ENCODE measurements around the gene MARS2. TPM values are rescaled to one million over a fixed set of nuclear protein-coding genes. Genes with fewer than 3 reads are reported as not detected.
A peak's percentile ranks its signal among the peaks of the same experiment; 100 is the strongest.
"Not testable (repeated sequence)": the region's sequence is repeated elsewhere in the genome, so short reads cannot be mapped to it uniquely, and the experiment has no call there.

The MARS2 gene
- total and polyA plus RNA-seq, 10 donors = 4.7 to 12.7 (median 9.8) TPM

- WGBS, 5 donors = 73 to 87% (median 80%) methylated on average over 3 of the region's 3 CpGs
- intact Hi-C loops (cut with DNase I; ENCODE audit: low total_unique reads) = no loop called here
- TF ChIP-seq CTCF (IDR thresholded peaks at IDR 0.05 in 8 of 11, conservative IDR thresholded peaks at IDR 0.05 in 3 of 11) = no peak
- no peak for TF ChIP-seq POLR2AphosphoS5 (IDR thresholded peaks at IDR 0.05)
- TF ChIP-seq POLR2A (IDR thresholded peaks at IDR 0.05) = no peak
- no peaks in the 10 kb centered on the region for H3K9me3 ChIP-seq
- no peak for DNase-seq
- H3K4me1 ChIP-seq = no peaks in the 10 kb centered on the region
- H3K27ac ChIP-seq = peak within 1 kb of the TSS in 7 of 8 donors; percentile 16 to 56 (median 41)
- peaks cover 0 to 15% (median 0%) of the 10 kb centered on the region in 7 donors for H3K27me3 ChIP-seq (replicated peaks in 1 of 7)
- peak within 1 kb of the TSS in 4 of 8 donors; percentile 1 to 48 (median 21) for H3K4me3 ChIP-seq
- H3K36me3 ChIP-seq = no peaks in the 10 kb centered on the region
Observed at GRCh38 chr2:197675246-197675645, 29.9 kb upstream of the MARS2 start, which contains the start of gene RFTN2. TSS of gene RFTN2 (minus strand) at chr2:197675587. CDS start at chr2:197675458, 129 bp downstream.

GRCh38 chr2:197675711-197676188 is 29.4 kb upstream of the MARS2 start:
- Histone ChIP-seq H3K9me3 (no peaks in the 10 kb centered on the region), H3K4me1 (no peaks in the 10 kb centered on the region), H3K27ac (peak overlapping the region in 7 of 8 donors; percentile 16 to 56 (median 41)), H3K27me3 (replicated peaks in 1 of 7) (peaks cover 0 to 15% (median 0%) of the 10 kb centered on the region in 7 donors), H3K36me3 (no peaks in the 10 kb centered on the region), H3K4me3 (peak overlapping the region in 4 of 8 donors; percentile 1 to 48 (median 20))
- no peak for DNase-seq
- TF ChIP-seq POLR2AphosphoS5 (IDR thresholded peaks at IDR 0.05) (no peak), CTCF (IDR thresholded peaks at IDR 0.05 in 8 of 11, conservative IDR thresholded peaks at IDR 0.05 in 3 of 11) (no peak), POLR2A (IDR thresholded peaks at IDR 0.05) (no peak)
- intact Hi-C loops (cut with DNase I; ENCODE audit: low total_unique reads) = no loop called here
- WGBS, 5 donors = 53 to 67% (median 57%) methylated on average over 6 of the region's 6 CpGs

- H3K4me3 ChIP-seq = no peak overlapping the region
- peaks cover 0 to 15% (median 0%) of the 10 kb centered on the region in 7 donors for H3K27me3 ChIP-seq (replicated peaks in 1 of 7)
- H3K9me3 ChIP-seq = no peaks in the 10 kb centered on the region
- no peaks in the 10 kb centered on the region for H3K36me3 ChIP-seq
- H3K27ac ChIP-seq = no peak overlapping the region
- DNase-seq = no peak
- TF ChIP-seq POLR2AphosphoS5 (IDR thresholded peaks at IDR 0.05) (no peak), CTCF (IDR thresholded peaks at IDR 0.05 in 8 of 11, conservative IDR thresholded peaks at IDR 0.05 in 3 of 11) (no peak), POLR2A (IDR thresholded peaks at IDR 0.05) (no peak)
- WGBS, 5 donors = 75 to 88% (median 83%) methylated on average over 3 of the region's 3 CpGs
- H3K4me1 ChIP-seq = no peaks in the 10 kb centered on the region
- intact Hi-C loops (cut with DNase I; ENCODE audit: low total_unique reads) = no loop called here
Observed at GRCh38 chr2:197677056-197677455, 28.1 kb upstream of the MARS2 start.

- intact Hi-C loops (cut with DNase I; ENCODE audit: low total_unique reads) = no loop called here
- TF ChIP-seq POLR2A (IDR thresholded peaks at IDR 0.05) (no peak), POLR2AphosphoS5 (IDR thresholded peaks at IDR 0.05) (no peak), CTCF (IDR thresholded peaks at IDR 0.05 in 8 of 11, conservative IDR thresholded peaks at IDR 0.05 in 3 of 11) (no peak)
- 48 to 74% (median 72%) methylated on average over 2 of the region's 2 CpGs for WGBS, 5 donors
- H3K4me1 ChIP-seq = no peaks in the 10 kb centered on the region
- H3K27ac ChIP-seq = no peak overlapping the region
- H3K4me3 ChIP-seq = no peak overlapping the region
- peaks cover 0 to 15% (median 0%) of the 10 kb centered on the region in 7 donors for H3K27me3 ChIP-seq (replicated peaks in 1 of 7)
- H3K9me3 ChIP-seq = no peaks in the 10 kb centered on the region
- DNase-seq = no peak
- H3K36me3 ChIP-seq = no peaks in the 10 kb centered on the region
Observed at GRCh38 chr2:197677483-197677882, 27.7 kb upstream of the MARS2 start.

DNA sequence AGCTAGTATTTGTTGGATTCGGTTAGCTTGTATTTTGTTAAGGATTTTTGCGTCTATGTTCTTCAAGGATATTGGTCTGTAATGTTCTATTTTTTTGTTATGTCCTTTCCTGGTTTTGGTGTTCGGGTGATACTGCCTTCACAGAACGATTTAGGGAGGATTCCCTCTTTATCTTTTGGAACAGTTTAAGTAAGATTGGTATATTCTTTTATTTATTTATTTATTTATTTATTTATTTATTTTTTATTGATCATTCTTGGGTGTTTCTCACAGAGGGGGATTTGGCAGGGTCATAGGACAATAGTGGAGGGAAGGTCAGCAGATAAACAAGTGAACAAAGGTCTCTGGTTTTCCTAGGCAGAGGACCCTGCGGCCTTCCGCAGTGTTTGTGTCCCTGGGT is 10.0 kb upstream of the MARS2 start:
- 93 to 94% (median 94%) methylated on average over 4 of the region's 6 CpGs for WGBS, 5 donors
- H3K27ac ChIP-seq; DNase-seq; H3K4me3 ChIP-seq; H3K9me3 ChIP-seq; H3K36me3 ChIP-seq; H3K27me3 ChIP-seq (replicated peaks in 1 of 7); intact Hi-C loops (cut with DNase I; ENCODE audit: low total_unique reads); H3K4me1 ChIP-seq: not testable (repeated sequence)

DNA sequence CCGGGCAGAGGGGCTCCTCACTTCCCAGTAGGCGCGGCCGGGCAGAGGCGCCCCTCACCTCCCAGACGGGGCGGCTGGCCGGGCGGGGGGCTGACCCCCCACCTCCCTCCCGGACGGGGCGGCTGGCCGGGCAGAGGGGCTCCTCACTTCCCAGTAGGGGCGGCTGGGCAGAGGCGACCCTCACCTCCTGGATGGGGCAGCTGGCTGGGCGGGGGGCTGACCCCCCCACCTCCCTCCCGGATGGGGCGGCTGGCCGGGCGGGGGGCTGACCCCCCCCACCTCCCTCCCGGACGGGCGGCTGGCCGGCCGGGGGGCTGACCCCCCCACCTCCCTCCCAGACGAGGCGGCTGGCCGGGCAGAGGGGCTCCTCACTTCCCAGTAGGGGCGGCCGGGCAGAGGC is 9.2 kb upstream of the MARS2 start:
- intact Hi-C loops (cut with DNase I; ENCODE audit: low total_unique reads); H3K9me3 ChIP-seq; H3K4me3 ChIP-seq; H3K27ac ChIP-seq; H3K27me3 ChIP-seq (replicated peaks in 1 of 7); H3K4me1 ChIP-seq; DNase-seq; H3K36me3 ChIP-seq: not testable (repeated sequence)
- whole genome bisulfite sequencing, 5 donors = 92 to 99% (median 96%) methylated on average over 12 to 19 of the region's 30 CpGs; no CpG with 5 or more reads in 2 of the 5 donors

DNA sequence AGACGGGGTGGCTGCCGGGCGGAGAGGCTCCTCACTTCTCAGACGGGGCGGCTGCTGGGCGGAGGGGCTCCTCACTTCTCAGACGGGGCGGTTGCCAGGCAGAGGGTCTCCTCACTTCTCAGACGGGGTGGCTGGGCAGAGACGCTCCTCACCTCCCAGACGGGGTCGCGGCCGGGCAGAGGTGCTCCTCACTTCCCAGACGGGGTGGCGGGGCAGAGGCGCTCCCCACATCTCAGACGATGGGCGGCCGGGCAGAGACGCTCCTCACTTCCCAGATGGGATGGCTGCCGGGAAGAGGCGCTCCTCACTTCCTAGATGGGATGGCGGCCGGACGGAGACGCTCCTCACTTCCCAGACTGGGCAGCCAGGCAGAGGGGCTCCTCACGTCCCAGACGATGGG is 8.6 kb upstream of the MARS2 start:
- H3K9me3 ChIP-seq; H3K36me3 ChIP-seq; H3K4me3 ChIP-seq; intact Hi-C loops (cut with DNase I; ENCODE audit: low total_unique reads); H3K27me3 ChIP-seq (replicated peaks in 1 of 7); H3K27ac ChIP-seq; H3K4me1 ChIP-seq: not testable (repeated sequence)
- 88 to 100% (median 92%) methylated on average over 5 to 23 of the region's 29 CpGs for whole genome bisulfite sequencing, 5 donors
- peak; percentile 56 for DNase-seq
